A549 (cell line): ENCODE measurements around the gene HOXB4.

Source experiments
- ATOH8 ChIP-seq: fragments of 250-450 bp; sonication (Bioruptor Pico); IDR thresholded peaks from 2 replicates; pipeline ENCODE4 v1.5.0; 2020; ENCODE audit warnings: low read depth, mild to moderate bottlenecking, moderate library complexity
- CTCF ChIP-seq: fragments of >200 bp; sonication (Bioruptor Twin); formaldehyde crosslinking; IDR thresholded peaks from 3 replicates; pipeline ENCODE4 v1.5.1; 2016
- E2F6 ChIP-seq: IDR thresholded peaks from 2 replicates; pipeline ENCODE4 v1.6.1; 2012; ENCODE audit warnings: low read depth, borderline replicate concordance
- FOSL2 ChIP-seq, 2 experiments: fragments of 450-650 bp in 1 of 2; fragments of >200 bp in 1 of 2; sonication (Bioruptor Twin) in 1 of 2; formaldehyde crosslinking; IDR thresholded peaks; 2 replicates each; pipeline versions ENCODE4 v1.5.0 to v1.6.1; 2016 to 2020; ENCODE audit warnings: mild to moderate bottlenecking in 1 of 2, moderate library complexity in 1 of 2
- PBX3 ChIP-seq: IDR thresholded peaks from 2 replicates; pipeline ENCODE4 v1.6.1; 2012
- POLR2A ChIP-seq: IDR thresholded peaks from 2 replicates; pipeline ENCODE4 v1.6.1; 2012; ENCODE audit warnings: mild to moderate bottlenecking, low read length
- RCOR1 ChIP-seq: fragments of 150-350 bp; IDR thresholded peaks from 2 replicates; pipeline ENCODE4 v1.6.1; 2014; ENCODE audit warnings: antibody characterized with exemption, low read length, low read depth
- ZC3H11A ChIP-seq: fragments of 450-650 bp; IDR thresholded peaks from 2 replicates; pipeline ENCODE4 v1.6.1; 2014; ENCODE audit warnings: antibody characterized with exemption, mild to moderate bottlenecking

- peak; percentile 99 for TF ChIP-seq CTCF
- no peak for TF ChIP-seq ATOH8 (CRISPR knock-in tag)
- TF ChIP-seq RCOR1 = no peak
- no peak for TF ChIP-seq ZC3H11A
- TF ChIP-seq FOSL2 (IDR thresholded peaks at IDR 0.05) = no peak
- no peak for TF ChIP-seq FOSL2 (CRISPR knock-in tag; IDR thresholded peaks at IDR 0.05)
- no peak for TF ChIP-seq E2F6
- TF ChIP-seq POLR2A = no peak
- TF ChIP-seq PBX3 = no peak
These were observed 40.2 kb upstream of the HOXB4 start for GRCh38 chr17:48618256-48618896.
